Prostate gland (tissue), 2 donors: ENCODE results near the gene ZNF44. TPM values are rescaled to one million over a fixed set of nuclear protein-coding genes. Genes with fewer than 3 reads are reported as not detected.

Experiments
- DNase-seq: peaks from one replicate; pipeline ENCODE4 v3.0.0-alpha.2; 2019; ENCODE audit warnings: low spot score
- H3K27ac ChIP-seq, 2 donors: fragments of 200-600 bp; sonication (generic); 2 replicates each; pipeline ENCODE4 v1.5.1; 2017 to 2019
- H3K27me3 ChIP-seq: fragments of 200-600 bp; sonication (generic); replicated peaks from 2 replicates; pipeline ENCODE4 v1.5.1; 2019; ENCODE audit not compliant: insufficient read depth
- H3K36me3 ChIP-seq, 2 donors: fragments of 200-600 bp; sonication (generic); 1 replicate in 1 of 2; 2 replicates in 1 of 2; pipeline versions ENCODE4 v1.5.1 to v1.8.1; 2017 to 2019
- H3K4me1 ChIP-seq: fragments of 200-600 bp; sonication (generic); replicated peaks from 2 replicates; pipeline ENCODE4 v1.5.1; 2019
- H3K4me3 ChIP-seq, 2 donors: fragments of 200-600 bp; sonication (generic); 2 replicates each; pipeline ENCODE4 v1.5.1; 2017 to 2019
- H3K9me3 ChIP-seq: fragments of 200-600 bp; sonication (generic); 2 replicates; pipeline ENCODE4 v1.5.1; 2017
- POLR2A ChIP-seq: fragments of 450-650 bp; IDR thresholded peaks from one replicate; pipeline ENCODE4 v1.6.1; 2016; ENCODE audit warnings: antibody characterized with exemption, mild to moderate bottlenecking
- POLR2AphosphoS5 ChIP-seq: sonication (generic); formaldehyde crosslinking; IDR thresholded peaks from one replicate; pipeline ENCODE4 v1.6.1; 2017; ENCODE audit warnings: antibody characterized with exemption
- WGBS: methylation state at CpG from one replicate; pipeline ENCODE4 v1.1.5; 2018; 5-methylcytosine and 5-hydroxymethylcytosine counted together
- intact Hi-C: fragments of 100-400 bp; cut with DNase I; formaldehyde crosslinking; loops from one replicate; pipeline ENCODE4 v1.14.2; 2022
- total RNA-seq, 2 donors: library from RNA; depleted of rRNA; stranded (reverse); fragments of >200 nt; gene quantifications; one replicate each; pipeline ENCODE4 v1.1.0, GENCODE V29; 2016
- TF ChIP-seq, protein P1 (sequence below), 4 experiments: fragments of 200-600 bp in 2 of 4; fragments of 450-650 bp in 2 of 4; sonication (generic) in 2 of 4; IDR thresholded peaks; 1 replicate in 3 of 4; 2 replicates in 1 of 4; pipeline ENCODE4 v1.5.1; 2016 to 2019; ENCODE audit warnings: antibody characterized with exemption in 4 of 4, mild to moderate bottlenecking in 2 of 4, moderate library complexity in 2 of 4

The ZNF44 gene
- total RNA-seq, 2 donors from 2014 or later: 10.3 to 16.2 TPM

DNA sequence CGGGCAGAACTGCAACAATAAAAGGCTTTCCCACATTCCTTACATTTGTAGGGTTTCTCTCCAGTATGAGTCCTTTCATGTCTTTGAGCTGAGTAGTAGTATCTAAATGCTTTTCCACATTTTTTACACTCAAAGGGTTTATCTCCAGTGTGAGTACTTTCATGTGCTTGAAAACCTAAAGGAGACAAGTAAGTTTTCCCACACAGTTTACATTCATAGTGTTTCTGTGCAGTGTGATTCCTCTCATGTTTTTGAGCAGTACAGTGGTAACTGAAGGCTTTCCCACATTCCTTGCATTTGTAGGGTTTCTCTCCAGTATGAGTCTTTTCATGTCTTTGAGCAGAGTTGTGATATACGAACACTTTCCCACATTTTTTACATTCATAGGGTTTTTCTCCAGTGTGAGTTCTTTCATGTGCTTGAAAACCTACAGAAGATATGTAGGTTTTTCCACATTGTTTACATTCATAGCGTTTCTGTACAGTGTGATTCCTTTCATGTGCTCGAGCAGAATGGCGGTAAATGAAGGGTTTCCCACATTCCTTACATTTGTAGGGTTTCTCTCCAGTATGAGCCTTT is 47.0 kb downstream of the ZNF44 start:
- intact Hi-C loops: no loop called here
- no peak overlapping the region for H3K4me3 ChIP-seq
- no peak for DNase-seq
- TF ChIP-seq, protein P1, sequence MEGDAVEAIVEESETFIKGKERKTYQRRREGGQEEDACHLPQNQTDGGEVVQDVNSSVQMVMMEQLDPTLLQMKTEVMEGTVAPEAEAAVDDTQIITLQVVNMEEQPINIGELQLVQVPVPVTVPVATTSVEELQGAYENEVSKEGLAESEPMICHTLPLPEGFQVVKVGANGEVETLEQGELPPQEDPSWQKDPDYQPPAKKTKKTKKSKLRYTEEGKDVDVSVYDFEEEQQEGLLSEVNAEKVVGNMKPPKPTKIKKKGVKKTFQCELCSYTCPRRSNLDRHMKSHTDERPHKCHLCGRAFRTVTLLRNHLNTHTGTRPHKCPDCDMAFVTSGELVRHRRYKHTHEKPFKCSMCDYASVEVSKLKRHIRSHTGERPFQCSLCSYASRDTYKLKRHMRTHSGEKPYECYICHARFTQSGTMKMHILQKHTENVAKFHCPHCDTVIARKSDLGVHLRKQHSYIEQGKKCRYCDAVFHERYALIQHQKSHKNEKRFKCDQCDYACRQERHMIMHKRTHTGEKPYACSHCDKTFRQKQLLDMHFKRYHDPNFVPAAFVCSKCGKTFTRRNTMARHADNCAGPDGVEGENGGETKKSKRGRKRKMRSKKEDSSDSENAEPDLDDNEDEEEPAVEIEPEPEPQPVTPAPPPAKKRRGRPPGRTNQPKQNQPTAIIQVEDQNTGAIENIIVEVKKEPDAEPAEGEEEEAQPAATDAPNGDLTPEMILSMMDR (IDR thresholded peaks at IDR 0.05): no peak
- TF ChIP-seq POLR2AphosphoS5 (no peak), POLR2A (no peak)
- no peak overlapping the region for H3K27ac ChIP-seq
- no peaks in the 10 kb centered on the region for H3K4me1 ChIP-seq
- no peaks in the 10 kb centered on the region for H3K27me3 ChIP-seq
- no peaks in the 10 kb centered on the region for H3K9me3 ChIP-seq
- H3K36me3 ChIP-seq: peaks cover 0 to 11% of the 10 kb centered on the region in 2 donors
- WGBS: 92% methylated on average over 5 of the region's 5 CpGs

DNA sequence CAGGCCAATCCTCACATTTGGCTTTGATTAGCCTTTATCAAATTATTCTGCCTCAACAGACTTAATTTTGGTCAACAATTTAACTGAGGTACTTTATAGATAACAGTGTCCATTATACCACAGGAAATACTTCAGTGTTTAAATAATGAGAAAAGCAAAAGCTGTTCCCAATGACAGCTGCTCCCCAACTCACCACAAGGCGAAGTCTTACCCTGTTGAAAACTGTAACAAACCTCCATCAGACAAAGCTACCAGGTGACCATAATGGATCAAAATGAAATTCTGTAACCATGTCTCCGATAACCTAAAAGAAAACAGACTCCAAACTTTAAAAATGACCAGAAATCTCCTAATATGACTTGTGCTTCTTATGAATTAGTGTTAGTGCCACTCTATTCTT is 50.3 kb downstream of the ZNF44 start:
- WGBS: 95% methylated on average over 2 of the region's 2 CpGs
- DNase-seq: no peak
- TF ChIP-seq, protein P1 (IDR thresholded peaks at IDR 0.05): no peak
- TF ChIP-seq POLR2AphosphoS5 (no peak), POLR2A (no peak)
- no peaks in the 10 kb centered on the region for H3K4me1 ChIP-seq
- no peaks in the 10 kb centered on the region for H3K9me3 ChIP-seq
- H3K36me3 ChIP-seq: peaks cover 0 to 11% of the 10 kb centered on the region in 2 donors
- intact Hi-C loops: no loop called here
- no peak overlapping the region for H3K27ac ChIP-seq
- no peak overlapping the region for H3K4me3 ChIP-seq
- no peaks in the 10 kb centered on the region for H3K27me3 ChIP-seq

DNA sequence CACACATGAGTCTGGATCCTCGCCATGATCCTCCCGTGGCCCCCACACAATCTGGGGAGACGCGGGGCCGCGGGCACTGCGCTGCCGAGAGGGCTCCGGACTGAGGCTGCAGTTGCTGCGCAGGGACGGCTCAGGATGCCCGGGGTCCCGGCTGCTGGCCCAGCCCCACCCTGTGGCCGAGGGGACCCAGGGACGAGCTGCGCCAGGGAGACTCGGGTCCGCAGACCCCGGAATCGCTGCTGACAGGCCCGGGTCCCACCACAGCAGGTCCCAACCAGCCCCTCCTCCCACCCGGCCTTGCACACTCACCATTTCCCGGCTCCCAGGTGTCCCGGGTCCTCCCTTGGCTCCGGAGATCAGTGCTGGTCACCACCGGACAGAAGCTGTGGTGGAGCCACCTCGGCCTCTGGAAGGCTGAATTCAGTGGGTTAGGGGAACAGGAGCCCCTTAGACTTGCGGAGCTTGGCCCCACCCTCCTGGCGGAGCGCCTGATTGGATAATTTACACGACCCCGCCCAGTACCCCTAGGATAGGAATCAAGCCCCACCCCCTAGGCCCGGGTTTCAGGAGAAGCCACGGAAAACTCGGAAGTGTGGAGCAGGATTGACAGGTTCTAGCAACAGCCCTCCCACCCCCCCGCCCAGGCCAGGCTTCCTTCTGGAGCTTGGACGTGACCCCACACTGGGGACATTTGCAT is 57.4 kb downstream of the ZNF44 start:
- intact Hi-C loops: no loop called here
- peaks cover 0 to 8% of the 10 kb centered on the region in 2 donors for H3K36me3 ChIP-seq
- no peaks in the 10 kb centered on the region for H3K9me3 ChIP-seq
- TF ChIP-seq POLR2A: no peak
- TF ChIP-seq, protein P1 (IDR thresholded peaks at IDR 0.05): no peak
- no peak for TF ChIP-seq POLR2AphosphoS5
- no peak for DNase-seq
- H3K27me3 ChIP-seq: no peaks in the 10 kb centered on the region
- no peak overlapping the region for H3K4me3 ChIP-seq
- no peak overlapping the region for H3K27ac ChIP-seq
- H3K4me1 ChIP-seq: no peaks in the 10 kb centered on the region
- WGBS: 98% methylated on average over 28 of the region's 37 CpGs

DNA sequence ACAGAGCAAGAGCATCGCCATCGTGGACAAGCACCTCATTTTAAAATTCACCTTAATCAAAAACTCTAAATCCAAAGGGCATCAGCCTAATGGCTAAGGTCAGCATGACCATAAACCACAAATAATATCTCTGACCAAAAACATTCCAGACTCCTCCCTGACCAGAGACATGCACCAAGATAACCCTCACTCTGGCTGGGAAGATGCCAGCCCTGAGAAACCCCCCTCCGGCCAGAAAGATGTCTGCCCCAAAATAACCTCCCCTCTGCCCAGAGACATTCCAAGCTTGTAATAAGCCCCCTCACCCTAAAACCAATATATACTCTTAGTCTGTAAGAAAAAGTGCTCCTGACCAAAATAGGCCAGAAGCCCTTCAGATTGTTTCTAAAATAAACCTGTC is 61.7 kb downstream of the ZNF44 start:
- no peaks in the 10 kb centered on the region for H3K9me3 ChIP-seq
- intact Hi-C loops: no loop called here
- no peaks in the 10 kb centered on the region for H3K4me1 ChIP-seq
- no peak overlapping the region for H3K4me3 ChIP-seq
- H3K27me3 ChIP-seq: no peaks in the 10 kb centered on the region
- 87% methylated on average over 3 of the region's 3 CpGs for WGBS
- H3K36me3 ChIP-seq: peaks cover 0 to 7% of the 10 kb centered on the region in 2 donors
- H3K27ac ChIP-seq: no peak overlapping the region
- no peak for DNase-seq
- TF ChIP-seq POLR2A (no peak), POLR2AphosphoS5 (no peak)
- TF ChIP-seq, protein P1 (IDR thresholded peaks at IDR 0.05): no peak
